ENCODE measurements around the gene TLX2.

- TF ChIP-seq, protein P1, sequence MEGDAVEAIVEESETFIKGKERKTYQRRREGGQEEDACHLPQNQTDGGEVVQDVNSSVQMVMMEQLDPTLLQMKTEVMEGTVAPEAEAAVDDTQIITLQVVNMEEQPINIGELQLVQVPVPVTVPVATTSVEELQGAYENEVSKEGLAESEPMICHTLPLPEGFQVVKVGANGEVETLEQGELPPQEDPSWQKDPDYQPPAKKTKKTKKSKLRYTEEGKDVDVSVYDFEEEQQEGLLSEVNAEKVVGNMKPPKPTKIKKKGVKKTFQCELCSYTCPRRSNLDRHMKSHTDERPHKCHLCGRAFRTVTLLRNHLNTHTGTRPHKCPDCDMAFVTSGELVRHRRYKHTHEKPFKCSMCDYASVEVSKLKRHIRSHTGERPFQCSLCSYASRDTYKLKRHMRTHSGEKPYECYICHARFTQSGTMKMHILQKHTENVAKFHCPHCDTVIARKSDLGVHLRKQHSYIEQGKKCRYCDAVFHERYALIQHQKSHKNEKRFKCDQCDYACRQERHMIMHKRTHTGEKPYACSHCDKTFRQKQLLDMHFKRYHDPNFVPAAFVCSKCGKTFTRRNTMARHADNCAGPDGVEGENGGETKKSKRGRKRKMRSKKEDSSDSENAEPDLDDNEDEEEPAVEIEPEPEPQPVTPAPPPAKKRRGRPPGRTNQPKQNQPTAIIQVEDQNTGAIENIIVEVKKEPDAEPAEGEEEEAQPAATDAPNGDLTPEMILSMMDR (conservative IDR thresholded peaks at IDR 0.05; ENCODE audit: low read depth in 2 of 2) = no peak
- TF ChIP-seq EZH2 (IDR thresholded peaks at IDR 0.05; ENCODE audit: low read depth, unreplicated experiment) (no peak), JUNB (IDR thresholded peaks at IDR 0.05; ENCODE audit: unreplicated experiment) (no peak), POLR2AphosphoS5 (IDR thresholded peaks at IDR 0.05; ENCODE audit: low read depth) (no peak), CREB1 (CRISPR knock-in tag; IDR thresholded peaks at IDR 0.05; ENCODE audit: low read depth) (no peak), EZH2phosphoT487 (IDR thresholded peaks at IDR 0.05; ENCODE audit: unreplicated experiment) (no peak), ETS1 (IDR thresholded peaks at IDR 0.05) (no peak)
- TF ChIP-seq, protein P2, sequence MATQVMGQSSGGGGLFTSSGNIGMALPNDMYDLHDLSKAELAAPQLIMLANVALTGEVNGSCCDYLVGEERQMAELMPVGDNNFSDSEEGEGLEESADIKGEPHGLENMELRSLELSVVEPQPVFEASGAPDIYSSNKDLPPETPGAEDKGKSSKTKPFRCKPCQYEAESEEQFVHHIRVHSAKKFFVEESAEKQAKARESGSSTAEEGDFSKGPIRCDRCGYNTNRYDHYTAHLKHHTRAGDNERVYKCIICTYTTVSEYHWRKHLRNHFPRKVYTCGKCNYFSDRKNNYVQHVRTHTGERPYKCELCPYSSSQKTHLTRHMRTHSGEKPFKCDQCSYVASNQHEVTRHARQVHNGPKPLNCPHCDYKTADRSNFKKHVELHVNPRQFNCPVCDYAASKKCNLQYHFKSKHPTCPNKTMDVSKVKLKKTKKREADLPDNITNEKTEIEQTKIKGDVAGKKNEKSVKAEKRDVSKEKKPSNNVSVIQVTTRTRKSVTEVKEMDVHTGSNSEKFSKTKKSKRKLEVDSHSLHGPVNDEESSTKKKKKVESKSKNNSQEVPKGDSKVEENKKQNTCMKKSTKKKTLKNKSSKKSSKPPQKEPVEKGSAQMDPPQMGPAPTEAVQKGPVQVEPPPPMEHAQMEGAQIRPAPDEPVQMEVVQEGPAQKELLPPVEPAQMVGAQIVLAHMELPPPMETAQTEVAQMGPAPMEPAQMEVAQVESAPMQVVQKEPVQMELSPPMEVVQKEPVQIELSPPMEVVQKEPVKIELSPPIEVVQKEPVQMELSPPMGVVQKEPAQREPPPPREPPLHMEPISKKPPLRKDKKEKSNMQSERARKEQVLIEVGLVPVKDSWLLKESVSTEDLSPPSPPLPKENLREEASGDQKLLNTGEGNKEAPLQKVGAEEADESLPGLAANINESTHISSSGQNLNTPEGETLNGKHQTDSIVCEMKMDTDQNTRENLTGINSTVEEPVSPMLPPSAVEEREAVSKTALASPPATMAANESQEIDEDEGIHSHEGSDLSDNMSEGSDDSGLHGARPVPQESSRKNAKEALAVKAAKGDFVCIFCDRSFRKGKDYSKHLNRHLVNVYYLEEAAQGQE (IDR thresholded peaks at IDR 0.05; ENCODE audit: unreplicated experiment) = no peak
Measured at GRCh38 chr2:74566076-74566753, 52.0 kb downstream of the TLX2 start.
